PC-3 (cell line): Measurements from ENCODE around the gene SULF2.

Experiments used
- CTCF ChIP-seq: fragments of 300-600 bp; sonication (generic); conservative IDR thresholded peaks from 2 replicates; pipeline ENCODE4 v1.5.1; 2017; ENCODE audit warnings: antibody characterized with exemption, low read depth, mild to moderate bottlenecking, low read length
- EZH2phosphoT487 ChIP-seq: fragments of 300-600 bp; sonication (generic); IDR thresholded peaks from 2 replicates; pipeline ENCODE4 v1.6.1; 2018; ENCODE audit warnings: mild to moderate bottlenecking, antibody characterized with exemption, low read length, borderline replicate concordance

GRCh38 chr20:47762699-47763268 is 22.5 kb downstream of the SULF2 start:
- TF ChIP-seq EZH2phosphoT487: no peak
- no peak for TF ChIP-seq CTCF
